Aorta (tissue), 5 donors: Measurements from ENCODE around the gene MEF2A. TPM values are rescaled to one million over a fixed set of nuclear protein-coding genes. Genes with fewer than 3 reads are reported as not detected.

ENCODE experiments used
- ATAC-seq: fragments of 200-7000 bp; cut with Tn5 transposase; one replicate; pipeline ENCODE4 v1.9.1; 2022; ENCODE audit warnings: moderate library complexity; ENCODE audit not compliant: low FRiP score
- DNase-seq, 2 donors: peaks; one replicate each; pipeline ENCODE4 v3.0.0-alpha.2; 2020
- H3K27ac ChIP-seq, 2 donors: one replicate each; pipeline ENCODE4 v1.5.1; 2013; ENCODE audit warnings: low read length in 2 of 2, mild to moderate bottlenecking in 2 of 2, moderate library complexity in 2 of 2, control low read depth in 1 of 2, inconsistent platforms in 1 of 2, low read depth in 1 of 2
- H3K27me3 ChIP-seq, 2 donors: one replicate each; pipeline ENCODE4 v1.6.1; 2013; ENCODE audit warnings: control low read depth in 1 of 2, low read length in 1 of 2, mild to moderate bottlenecking in 1 of 2, moderate library complexity in 1 of 2; ENCODE audit not compliant: insufficient read depth in 2 of 2, control insufficient read depth in 1 of 2
- H3K36me3 ChIP-seq, 2 donors: one replicate each; pipeline ENCODE4 v1.6.1; 2013; ENCODE audit warnings: control low read depth in 1 of 2, low read length in 1 of 2, mild to moderate bottlenecking in 1 of 2; ENCODE audit not compliant: insufficient read depth in 2 of 2, control insufficient read depth in 1 of 2
- H3K4me1 ChIP-seq, 2 donors: one replicate each; pipeline ENCODE4 v1.6.1; 2013; ENCODE audit warnings: low read length in 2 of 2, control low read depth in 1 of 2, mild to moderate bottlenecking in 1 of 2, moderate library complexity in 1 of 2; ENCODE audit not compliant: insufficient read depth in 2 of 2, control insufficient read depth in 1 of 2
- H3K4me3 ChIP-seq, 2 donors: one replicate each; pipeline ENCODE4 v1.5.1; 2013; ENCODE audit warnings: low read length in 2 of 2, control low read depth in 1 of 2, mild to moderate bottlenecking in 1 of 2
- H3K9me3 ChIP-seq: one replicate; pipeline ENCODE4 v1.6.1; 2013; ENCODE audit warnings: mild to moderate bottlenecking, low read length; ENCODE audit not compliant: control insufficient read depth
- WGBS, 2 donors: extraction: QIAGEN DNeasy Blood & Tissue Kit; methylation state at CpG; one replicate each; pipeline ENCODE4 v1.1.7; 2013; 5-methylcytosine and 5-hydroxymethylcytosine counted together
- intact Hi-C, 2 donors: fragments of 100-400 bp; cut with DNase I; formaldehyde crosslinking; loops; one replicate each; pipeline versions ENCODE4 v1.14.2 to v1.15.0; 2022
- polyA plus RNA-seq, 2 donors: library from polyadenylated mRNA; stranded (reverse); fragments of 200-250 nt; gene quantifications; one replicate each; pipeline ENCODE4 v1.2.3, GENCODE V29; 2013
- total RNA-seq, 2 donors: library from RNA; stranded (reverse); fragmentation: NEBNext Ultra II Directional; extraction: Animal tissue kit (Norgen Biotek cat#: 25700); gene quantifications; one replicate each; pipeline ENCODE4 v1.2.1, GENCODE V29; 2021
- donor health status: healthy with polysubstance abuse.
- donor health status: Bipolar disorder and iron deficiency.
- donor health status: DM: no; HTN: no; CAD: no.
- donor health status: DM: no; HTN: no; CAD: no.
- donor health status: DM: yes; HTN: yes; CAD: no.

The MEF2A gene
- total and polyA plus RNA-seq, 4 donors: 27.2 to 160 (median 92.9) TPM

DNA sequence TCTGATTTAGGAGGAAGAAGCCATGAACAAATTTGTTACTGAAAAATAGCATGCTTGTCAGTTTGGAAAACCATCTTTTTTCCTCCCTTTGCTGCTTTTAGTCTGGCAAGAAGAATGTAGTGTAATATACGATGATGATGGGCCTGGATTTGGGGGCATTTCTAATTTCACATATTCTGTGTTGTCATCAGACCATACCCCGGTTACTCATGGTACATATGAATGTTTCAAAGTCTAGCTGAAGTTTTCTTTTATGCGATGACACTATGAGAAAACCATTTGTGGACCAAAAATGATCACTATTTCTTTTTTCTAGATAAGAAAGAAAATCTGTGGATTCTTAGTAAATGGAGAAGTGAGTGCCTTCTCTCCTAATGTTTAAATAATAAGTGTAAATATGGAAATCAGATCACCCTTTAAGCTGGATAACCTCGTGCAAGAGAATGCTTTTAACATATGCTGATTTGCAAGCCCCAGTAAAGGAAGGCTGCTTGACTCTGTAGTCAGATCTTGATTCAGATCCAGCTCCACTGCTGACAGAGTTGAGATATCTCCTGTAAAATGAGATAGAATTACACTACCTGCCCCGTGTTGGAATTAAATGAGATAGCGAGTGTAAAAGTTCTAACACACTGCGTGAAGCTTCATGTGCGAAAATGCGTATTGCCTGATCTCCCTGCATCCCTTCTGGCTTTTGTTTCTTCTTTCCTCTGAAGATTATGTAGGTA is 3.0 kb downstream of the MEF2A start:
- Histone ChIP-seq H3K9me3 (no peaks in the 10 kb centered on the region), H3K4me1 (peaks cover 2 to 7% of the 10 kb centered on the region in 2 donors), H3K27me3 (no peaks in the 10 kb centered on the region), H3K27ac (no peak overlapping the region), H3K4me3 (peak overlapping the region; percentile 26 to 37), H3K36me3 (no peaks in the 10 kb centered on the region)
- DNase-seq: no peak
- intact Hi-C loops: loop anchor here (5.0 to 10.0 kb wide), 5 partner anchors 64 to 274 kb away; no protein-coding TSS in a partner anchor
- 24 to 35% methylated on average over 9 of the region's 9 CpGs for WGBS, 2 donors
- no peak for ATAC-seq

DNA sequence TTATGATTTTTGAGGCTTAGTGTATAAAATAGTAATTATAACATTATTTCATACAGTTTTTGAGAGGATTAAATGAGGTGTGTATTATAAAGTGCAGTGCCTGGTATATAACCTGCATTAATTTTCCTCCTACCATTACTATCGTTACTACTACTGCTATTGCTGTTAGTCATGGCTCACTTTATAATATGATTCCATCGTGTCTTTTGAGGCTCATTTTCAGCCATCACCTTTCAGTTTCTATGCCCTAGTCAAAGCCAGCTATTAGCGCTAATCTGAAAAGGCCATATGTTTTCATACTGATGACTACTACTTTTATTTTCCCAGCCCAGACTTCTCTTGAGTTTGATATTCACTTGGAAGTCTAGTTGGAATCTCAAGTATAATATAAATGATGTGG is 5.5 kb downstream of the MEF2A start:
- Histone ChIP-seq H3K36me3 (no peaks in the 10 kb centered on the region), H3K4me1 (peaks cover 2 to 7% of the 10 kb centered on the region in 2 donors), H3K27me3 (no peaks in the 10 kb centered on the region), H3K27ac (peak overlapping the region in 1 of 2 donors; percentile 28), H3K9me3 (no peaks in the 10 kb centered on the region), H3K4me3 (no peak overlapping the region)
- intact Hi-C loops: loop anchor here in 1 of 2 donors (5.0 kb wide), 1 partner anchor 46 kb away; no protein-coding TSS in a partner anchor
- WGBS, 2 donors: 70% methylated on average over 3 of the region's 3 CpGs
- DNase-seq (no peak), ATAC-seq (no peak)

DNA sequence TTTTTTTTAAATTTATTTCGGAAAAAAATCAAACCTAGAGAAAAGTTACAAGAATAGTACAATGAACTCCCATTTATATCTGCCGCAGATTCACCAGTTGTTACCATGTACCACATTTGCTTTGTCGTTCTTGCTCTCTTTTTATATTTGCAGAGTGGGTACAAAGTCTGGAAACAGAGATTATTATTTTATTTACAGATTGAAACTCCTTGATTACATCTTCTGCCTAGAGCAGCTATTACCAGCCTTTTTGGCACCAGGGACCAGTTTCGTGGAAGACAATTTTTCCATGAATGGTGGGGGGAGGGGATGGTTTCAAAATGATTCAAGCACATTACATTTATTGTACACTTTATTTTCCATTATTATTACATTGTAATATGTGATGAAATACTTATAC is 8.3 kb downstream of the MEF2A start:
- DNase-seq (no peak), ATAC-seq (no peak)
- no peak overlapping the region for H3K4me3 ChIP-seq
- no peaks in the 10 kb centered on the region for H3K36me3 ChIP-seq
- H3K27me3 ChIP-seq: no peaks in the 10 kb centered on the region
- H3K4me1 ChIP-seq: peaks cover 2 to 9% of the 10 kb centered on the region in 2 donors
- H3K9me3 ChIP-seq: no peaks in the 10 kb centered on the region
- H3K27ac ChIP-seq: no peak overlapping the region
- intact Hi-C loops: loop anchor here in 1 of 2 donors (5.0 kb wide), 1 partner anchor 43 kb away; no protein-coding TSS in a partner anchor
- 68 to 71% methylated on average over 4 of the region's 4 CpGs for WGBS, 2 donors

GRCh38 chr15:99574502-99574901 is 8.7 kb downstream of the MEF2A start:
- ATAC-seq: no peak
- no peak overlapping the region for H3K27ac ChIP-seq
- no peak overlapping the region for H3K4me3 ChIP-seq
- intact Hi-C loops: loop anchor here in 1 of 2 donors (5.0 kb wide), 1 partner anchor 43 kb away; no protein-coding TSS in a partner anchor
- no peaks in the 10 kb centered on the region for H3K27me3 ChIP-seq
- H3K4me1 ChIP-seq: peaks cover 2 to 9% of the 10 kb centered on the region in 2 donors
- WGBS, 2 donors: 94 to 97% methylated on average over 6 of the region's 6 CpGs
- no peaks in the 10 kb centered on the region for H3K9me3 ChIP-seq
- no peak for DNase-seq
- no peaks in the 10 kb centered on the region for H3K36me3 ChIP-seq

GRCh38 chr15:99578809-99579208 is 13.0 kb downstream of the MEF2A start:
- Histone ChIP-seq H3K27ac (no peak overlapping the region), H3K4me3 (no peak overlapping the region), H3K9me3 (no peaks in the 10 kb centered on the region), H3K36me3 (peaks cover 0 to 2% of the 10 kb centered on the region in 2 donors), H3K27me3 (no peaks in the 10 kb centered on the region), H3K4me1 (peaks cover 2% of the 10 kb centered on the region in 2 donors)
- no peak for ATAC-seq
- no peak for DNase-seq
- intact Hi-C loops: no loop called here

GRCh38 chr15:99580076-99580475 is 14.3 kb downstream of the MEF2A start:
- no peak overlapping the region for H3K27ac ChIP-seq
- 74 to 83% methylated on average over 3 of the region's 3 CpGs for WGBS, 2 donors
- ATAC-seq (no peak), DNase-seq (no peak)
- intact Hi-C loops: loop anchor here in 1 of 2 donors (5.0 kb wide), 1 partner anchor 37 kb away; no protein-coding TSS in a partner anchor
- H3K4me1 ChIP-seq: peaks cover 2% of the 10 kb centered on the region in 2 donors
- peaks cover 0 to 2% of the 10 kb centered on the region in 2 donors for H3K36me3 ChIP-seq
- H3K4me3 ChIP-seq: no peak overlapping the region
- H3K27me3 ChIP-seq: no peaks in the 10 kb centered on the region
- H3K9me3 ChIP-seq: no peaks in the 10 kb centered on the region

GRCh38 chr15:99582508-99582960 is 16.8 kb downstream of the MEF2A start:
- H3K27me3 ChIP-seq: no peaks in the 10 kb centered on the region
- H3K4me1 ChIP-seq: peaks cover 2% of the 10 kb centered on the region in 2 donors
- DNase-seq (no peak), ATAC-seq (no peak)
- H3K36me3 ChIP-seq: peaks cover 0 to 2% of the 10 kb centered on the region in 2 donors
- H3K4me3 ChIP-seq: no peak overlapping the region
- 76 to 79% methylated on average over 4 of the region's 4 CpGs for WGBS, 2 donors
- intact Hi-C loops: loop anchor here in 1 of 2 donors (5.0 kb wide), 1 partner anchor 35 kb away; no protein-coding TSS in a partner anchor
- no peak overlapping the region for H3K27ac ChIP-seq
- no peaks in the 10 kb centered on the region for H3K9me3 ChIP-seq

- H3K4me1 ChIP-seq: peaks cover 0 to 2% of the 10 kb centered on the region in 2 donors
- no peak for DNase-seq
- H3K9me3 ChIP-seq: no peaks in the 10 kb centered on the region
- ATAC-seq: no peak
- H3K36me3 ChIP-seq: peaks cover 0 to 2% of the 10 kb centered on the region in 2 donors
- no peak overlapping the region for H3K4me3 ChIP-seq
- WGBS, 2 donors: 62 to 67% methylated on average over 2 of the region's 2 CpGs
- no peaks in the 10 kb centered on the region for H3K27me3 ChIP-seq
- intact Hi-C loops: loop anchor here in 1 of 2 donors (5.0 kb wide), 1 partner anchor 33 kb away; no protein-coding TSS in a partner anchor
- no peak overlapping the region for H3K27ac ChIP-seq
These were observed 18.4 kb downstream of the MEF2A start for GRCh38 chr15:99584081-99584600.
